HCT116 (cell line): ENCODE results near the gene ANAPC5. TPM values are rescaled to one million over a fixed set of nuclear protein-coding genes. Genes with fewer than 3 reads are reported as not detected.

Source experiments
- ATAC-seq: fragments of 200-7000 bp; cut with Tn5 transposase; 2 replicates; pipeline ENCODE4 v1.9.1; 2020; ENCODE audit warnings: mild to moderate bottlenecking, moderate library complexity
- BruUV-seq: library from RNA; stranded (reverse); fragments of 400-500 nt; replicated peaks from 2 replicates; lab custom pipeline; 2021; lab: Mats Ljungman, UMichigan
- CTCF ChIA-PET: fragments of 300-600 bp; sonication (Branson Sonifier 250); formaldehyde crosslinking; loops from one replicate; lab custom pipeline; 2021; ENCODE audit warnings: antibody characterized with exemption; lab: Charles Lee
- POLR2A ChIA-PET: fragments of 300-600, 350-600 bp; sonication (Branson Sonifier 250); formaldehyde crosslinking; loops from one replicate; lab custom pipeline; 2021; ENCODE audit warnings: antibody characterized with exemption; lab: Charles Lee
- RAD21 ChIA-PET, 2 experiments: fragments of 300-600 bp; sonication (Branson Sonifier 250); formaldehyde crosslinking; loops; one replicate each; lab custom pipeline; 2023; ENCODE audit warnings: low total read pairs in 2 of 2; ENCODE audit not compliant: uncharacterized antibody in 2 of 2, unreplicated experiment in 2 of 2, low non-redundant PET in 1 of 2; lab: Charles Lee
- DNase-seq: peaks from one replicate; pipeline ENCODE4 v3.0.0-alpha.2; 2010; ENCODE audit warnings: low read depth, low spot score
- H2AFZ ChIP-seq: fragments of 200-600 bp; shearing (Covaris generic), sonication (generic); 2 replicates; pipeline ENCODE4 v1.6.1; 2017; ENCODE audit warnings: low read depth, mixed run types, mixed read lengths, antibody characterized with exemption, low read length; ENCODE audit not compliant: poor library complexity, severe bottlenecking
- H3K27ac ChIP-seq: 2 replicates; pipeline ENCODE4 v1.5.1; 2012; ENCODE audit warnings: low read depth, low read length
- H3K27me3 ChIP-seq: fragments of 200-600 bp; sonication (generic); 2 replicates; pipeline ENCODE4 v1.6.1; 2016; ENCODE audit warnings: mixed run types, low read length, mixed read lengths; ENCODE audit not compliant: insufficient read depth
- H3K36me3 ChIP-seq, 2 experiments: fragments of 200-500 bp in 1 of 2; fragments of 200-600 bp in 1 of 2; sonication (Bioruptor generic) in 1 of 2; sonication (generic) in 1 of 2; 2 replicates each; pipeline versions ENCODE4 v1.5.1 to v1.6.1; 2014 to 2016; ENCODE audit warnings: low read length in 2 of 2, inconsistent platforms in 1 of 2, mixed read lengths in 1 of 2, mixed run types in 1 of 2; ENCODE audit not compliant: insufficient read depth in 2 of 2, control insufficient read depth in 1 of 2
- H3K4me1 ChIP-seq, 2 experiments: fragments of 200-600 bp in 1 of 2; sonication (generic) in 1 of 2; 2 replicates each; pipeline versions ENCODE4 v1.5.1 to v1.6.1; 2012 to 2017; ENCODE audit warnings: low read length in 2 of 2, inconsistent platforms in 1 of 2, mild to moderate bottlenecking in 1 of 2, mixed read lengths in 1 of 2, mixed run types in 1 of 2, moderate library complexity in 1 of 2; ENCODE audit not compliant: insufficient read depth in 2 of 2, control insufficient read depth in 1 of 2
- H3K4me2 ChIP-seq: fragments of 200-600 bp; sonication (generic); 2 replicates; pipeline ENCODE4 v1.6.1; 2017; ENCODE audit warnings: mixed run types, low read length, mixed read lengths
- H3K4me3 ChIP-seq, 2 experiments: fragments of 200-600 bp in 1 of 2; sonication (generic) in 1 of 2; replicated peaks in 1 of 2; 2 replicates each; pipeline ENCODE4 v1.5.1; 2011 to 2016; ENCODE audit warnings: low read length in 2 of 2, control low read depth in 1 of 2, low read depth in 1 of 2, mild to moderate bottlenecking in 1 of 2, mixed read lengths in 1 of 2, mixed run types in 1 of 2
- H3K79me2 ChIP-seq: fragments of 200-600 bp; sonication (generic); 2 replicates; pipeline ENCODE4 v1.6.1; 2017; ENCODE audit warnings: mild to moderate bottlenecking, mixed run types, low read length, moderate library complexity, mixed read lengths; ENCODE audit not compliant: insufficient read depth
- H3K9ac ChIP-seq: fragments of 200-600 bp; sonication (generic); 2 replicates; pipeline ENCODE4 v1.6.1; 2016; ENCODE audit warnings: low read length, mixed read lengths
- H3K9me2 ChIP-seq: fragments of 200-600 bp; sonication (generic), shearing (Covaris generic); 2 replicates; pipeline ENCODE4 v1.6.1; 2017; ENCODE audit warnings: mixed run types, mild to moderate bottlenecking, moderate library complexity; ENCODE audit not compliant: insufficient read depth
- H3K9me3 ChIP-seq, 2 experiments: fragments of 200-500 bp in 1 of 2; fragments of 200-600 bp in 1 of 2; sonication (Bioruptor generic) in 1 of 2; sonication (generic) in 1 of 2; 2 replicates each; pipeline ENCODE4 v1.6.1; 2014 to 2017; ENCODE audit warnings: low read length in 2 of 2, mixed read lengths in 2 of 2, inconsistent platforms in 1 of 2, low read depth in 1 of 2, mild to moderate bottlenecking in 1 of 2, mixed run types in 1 of 2, moderate library complexity in 1 of 2; ENCODE audit not compliant: control insufficient read depth in 1 of 2, insufficient read depth in 1 of 2
- H4K20me1 ChIP-seq: fragments of 200-600 bp; sonication (generic), shearing (Covaris generic); 2 replicates; pipeline ENCODE4 v1.6.1; 2017; ENCODE audit warnings: mixed run types, mild to moderate bottlenecking, moderate library complexity; ENCODE audit not compliant: insufficient read depth
- ATF3 ChIP-seq: IDR thresholded peaks from 2 replicates; pipeline ENCODE4 v1.6.1; 2012
- CBX3 ChIP-seq: IDR thresholded peaks from 2 replicates; pipeline ENCODE4 v1.6.1; 2012; ENCODE audit warnings: low read depth
- CEBPB ChIP-seq: IDR thresholded peaks from 2 replicates; pipeline ENCODE4 v1.6.1; 2012; ENCODE audit warnings: low read depth
- CTCF ChIP-seq, 3 experiments: fragments of 200-600 bp in 1 of 3; sonication (generic) in 1 of 3; IDR thresholded peaks in 2 of 3; conservative IDR thresholded peaks in 1 of 3; 2 replicates each; pipeline ENCODE4 v1.5.1; 2012 to 2017; ENCODE audit warnings: low read depth in 2 of 3, low read length in 2 of 3, antibody characterized with exemption in 1 of 3, borderline replicate concordance in 1 of 3, control low read depth in 1 of 3, mild to moderate bottlenecking in 1 of 3, mixed read lengths in 1 of 3, mixed run types in 1 of 3, moderate library complexity in 1 of 3; ENCODE audit not compliant: insufficient read depth in 1 of 3
- EGR1 ChIP-seq: IDR thresholded peaks from 2 replicates; pipeline ENCODE4 v1.6.1; 2012; ENCODE audit warnings: low read depth
- ELF1 ChIP-seq: IDR thresholded peaks from 2 replicates; pipeline ENCODE4 v1.6.1; 2012; ENCODE audit warnings: low read depth, borderline replicate concordance
- EZH2 ChIP-seq: fragments of 200-600 bp; sonication (generic); IDR thresholded peaks from 2 replicates; pipeline ENCODE4 v1.6.1; 2017; ENCODE audit warnings: antibody characterized with exemption, mixed run types
- EZH2phosphoT487 ChIP-seq: fragments of 200-600 bp; IDR thresholded peaks from 2 replicates; pipeline ENCODE4 v1.6.1; 2018; ENCODE audit warnings: antibody characterized with exemption, borderline replicate concordance
- JUND ChIP-seq: IDR thresholded peaks from 2 replicates; pipeline ENCODE4 v1.6.1; 2012
- MAX ChIP-seq: IDR thresholded peaks from 2 replicates; pipeline ENCODE4 v1.6.1; 2012
- POLR2A ChIP-seq: IDR thresholded peaks from 2 replicates; pipeline ENCODE4 v1.7.0; 2011; ENCODE audit warnings: borderline replicate concordance; ENCODE audit not compliant: insufficient read depth, insufficient read length; ENCODE audit errors: extremely low read depth
- POLR2AphosphoS5 ChIP-seq: IDR thresholded peaks from 2 replicates; pipeline ENCODE4 v1.6.1; 2011; ENCODE audit warnings: mild to moderate bottlenecking, low read depth, low read length, moderate library complexity
- REST ChIP-seq: IDR thresholded peaks from 2 replicates; pipeline ENCODE4 v1.6.1; 2012; ENCODE audit warnings: low read depth
- SIN3A ChIP-seq: IDR thresholded peaks from 2 replicates; pipeline ENCODE4 v1.6.1; 2012; ENCODE audit warnings: low read depth
- SP1 ChIP-seq: IDR thresholded peaks from 2 replicates; pipeline ENCODE4 v1.6.1; 2012; ENCODE audit warnings: low read depth
- SRF ChIP-seq: IDR thresholded peaks from 2 replicates; pipeline ENCODE4 v1.6.1; 2012; ENCODE audit warnings: low read depth
- TCF7L2 ChIP-seq: IDR thresholded peaks from 2 replicates; pipeline ENCODE4 v1.7.0; 2011; ENCODE audit warnings: borderline replicate concordance, inconsistent platforms; ENCODE audit not compliant: insufficient read depth, insufficient read length; ENCODE audit errors: extremely low read depth
- YY1 ChIP-seq: IDR thresholded peaks from 2 replicates; pipeline ENCODE4 v1.6.1; 2011; ENCODE audit warnings: low read length, low read depth, moderate library complexity, mild to moderate bottlenecking; ENCODE audit not compliant: insufficient replicate concordance; ENCODE audit errors: extremely low read depth
- ZNF274 ChIP-seq: fragments of 200-500 bp; sonication (Bioruptor generic); IDR thresholded peaks from 2 replicates; pipeline ENCODE4 v1.6.1; 2014; ENCODE audit warnings: mild to moderate bottlenecking, low read depth, low read length, inconsistent platforms
- intact Hi-C: fragments of 100-400 bp; cut with micrococcal nuclease; formaldehyde crosslinking; loops from 2 replicates; pipeline ENCODE4 v1.10.0; 2022
- total RNA-seq: library from RNA; stranded (reverse); gene quantifications from one replicate; pipeline ENCODE4 v1.2.1, GENCODE V29; 2021; ENCODE audit not compliant: unreplicated experiment
- TF ChIP-seq, protein P1 (sequence below): IDR thresholded peaks from 2 replicates; pipeline ENCODE4 v1.6.1; 2011; ENCODE audit warnings: mild to moderate bottlenecking, low read length, moderate library complexity; ENCODE audit not compliant: insufficient replicate concordance; ENCODE audit errors: extremely low read depth

The ANAPC5 gene
- total RNA-seq, 1 experiment from 2014 or later = 112 TPM

GRCh38 chr12:121279071-121279375 lies 73.2 kb downstream of the ANAPC5 start:
- TF ChIP-seq ZNF274 (no peak), MAX (no peak), CBX3 (no peak), ELF1 (no peak), POLR2A (no peak), ATF3 (no peak), CEBPB (no peak), EZH2 (no peak), POLR2AphosphoS5 (no peak), REST (no peak), TCF7L2 (no peak), CTCF (IDR thresholded peaks at IDR 0.05 in 2 of 3, conservative IDR thresholded peaks at IDR 0.05 in 1 of 3; ENCODE audit: borderline replicate concordance in 1 of 3, insufficient read depth in 1 of 3, low read depth in 2 of 3, low read length in 2 of 3) (no peak), SIN3A (no peak), EGR1 (no peak), YY1 (no peak), EZH2phosphoT487 (no peak), SP1 (no peak), SRF (no peak), JUND (no peak)
- TF ChIP-seq, protein P1, sequence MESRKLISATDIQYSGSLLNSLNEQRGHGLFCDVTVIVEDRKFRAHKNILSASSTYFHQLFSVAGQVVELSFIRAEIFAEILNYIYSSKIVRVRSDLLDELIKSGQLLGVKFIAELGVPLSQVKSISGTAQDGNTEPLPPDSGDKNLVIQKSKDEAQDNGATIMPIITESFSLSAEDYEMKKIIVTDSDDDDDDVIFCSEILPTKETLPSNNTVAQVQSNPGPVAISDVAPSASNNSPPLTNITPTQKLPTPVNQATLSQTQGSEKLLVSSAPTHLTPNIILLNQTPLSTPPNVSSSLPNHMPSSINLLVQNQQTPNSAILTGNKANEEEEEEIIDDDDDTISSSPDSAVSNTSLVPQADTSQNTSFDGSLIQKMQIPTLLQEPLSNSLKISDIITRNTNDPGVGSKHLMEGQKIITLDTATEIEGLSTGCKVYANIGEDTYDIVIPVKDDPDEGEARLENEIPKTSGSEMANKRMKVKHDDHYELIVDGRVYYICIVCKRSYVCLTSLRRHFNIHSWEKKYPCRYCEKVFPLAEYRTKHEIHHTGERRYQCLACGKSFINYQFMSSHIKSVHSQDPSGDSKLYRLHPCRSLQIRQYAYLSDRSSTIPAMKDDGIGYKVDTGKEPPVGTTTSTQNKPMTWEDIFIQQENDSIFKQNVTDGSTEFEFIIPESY = no peak
- Histone ChIP-seq H3K36me3 (no peaks in the 10 kb centered on the region), H3K9me2 (no peaks in the 10 kb centered on the region), H3K4me3 (no peak overlapping the region), H3K4me2 (no peak overlapping the region), H2AFZ (no peak overlapping the region), H3K79me2 (peaks cover 26% of the 10 kb centered on the region), H3K9ac (no peak overlapping the region), H3K27ac (no peak overlapping the region), H3K27me3 (no peaks in the 10 kb centered on the region), H3K9me3 (no peaks in the 10 kb centered on the region), H3K4me1 (peaks cover 0 to 8% of the 10 kb centered on the region in 2 experiments; a peak in 1 of 4 replicates), H4K20me1 (no peaks in the 10 kb centered on the region)
- RAD21 ChIA-PET = no interaction called here
- intact Hi-C loops = no loop called here
- POLR2A ChIA-PET = no interaction called here
- DNase-seq (no peak), ATAC-seq (no peak)
- no TSS peak for BruUV-seq
- CTCF ChIA-PET = no interaction called here
